HG03460 (cell line): ENCODE results near the gene RAI1.

ENCODE experiments used
- ATAC-seq: cut with Tn5 transposase; IDR thresholded peaks from one replicate; pipeline ENCODE4 v1.9.1; 2021; ENCODE audit not compliant: unreplicated experiment

Gene RAI1

DNA sequence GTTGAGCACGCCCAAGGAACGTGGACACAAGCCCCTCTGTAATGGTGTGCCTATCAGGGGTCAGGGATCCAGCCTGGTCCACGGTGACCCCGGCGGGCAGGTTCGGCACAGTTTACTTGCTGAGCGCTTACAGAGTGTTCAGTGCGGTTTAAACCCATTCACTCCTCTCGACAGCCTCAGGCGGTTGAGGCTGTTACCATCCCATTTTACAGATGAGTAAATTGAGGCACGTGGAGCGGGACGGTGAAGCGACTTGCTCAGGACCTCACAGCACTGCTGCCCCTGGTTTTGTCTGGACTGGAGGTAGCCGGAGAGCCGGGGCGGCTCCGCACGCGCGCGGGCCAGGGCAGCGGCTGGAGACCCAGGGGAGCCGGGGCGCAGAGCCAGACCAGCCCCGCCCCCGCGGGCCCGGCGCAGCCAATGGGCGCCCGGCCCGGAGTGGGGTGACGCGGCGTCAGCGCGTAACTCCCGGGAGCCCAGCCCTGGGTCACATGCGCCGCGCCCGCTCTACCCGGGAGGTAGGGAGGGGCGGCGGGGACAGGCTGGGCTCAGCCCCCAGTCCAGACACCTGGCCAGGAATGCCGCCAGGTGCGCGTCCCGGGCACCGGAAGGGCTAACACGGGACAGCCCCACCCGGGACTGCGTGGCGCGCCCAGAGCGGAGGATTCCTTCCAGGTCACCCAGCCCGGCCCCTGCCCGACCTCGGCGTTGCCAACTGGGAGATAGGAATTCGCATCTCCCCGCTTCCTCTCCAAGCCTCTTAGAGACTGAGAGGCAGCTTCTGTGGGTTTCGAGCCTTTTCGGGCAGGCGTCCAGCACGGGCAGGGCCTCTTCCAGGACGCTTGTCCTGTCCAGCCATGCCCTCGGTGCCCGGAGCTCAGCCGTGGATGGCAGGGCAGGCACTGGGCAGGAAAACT lies 158.8 kb downstream of the RAI1 start:
- ATAC-seq = peak; percentile 49

DNA sequence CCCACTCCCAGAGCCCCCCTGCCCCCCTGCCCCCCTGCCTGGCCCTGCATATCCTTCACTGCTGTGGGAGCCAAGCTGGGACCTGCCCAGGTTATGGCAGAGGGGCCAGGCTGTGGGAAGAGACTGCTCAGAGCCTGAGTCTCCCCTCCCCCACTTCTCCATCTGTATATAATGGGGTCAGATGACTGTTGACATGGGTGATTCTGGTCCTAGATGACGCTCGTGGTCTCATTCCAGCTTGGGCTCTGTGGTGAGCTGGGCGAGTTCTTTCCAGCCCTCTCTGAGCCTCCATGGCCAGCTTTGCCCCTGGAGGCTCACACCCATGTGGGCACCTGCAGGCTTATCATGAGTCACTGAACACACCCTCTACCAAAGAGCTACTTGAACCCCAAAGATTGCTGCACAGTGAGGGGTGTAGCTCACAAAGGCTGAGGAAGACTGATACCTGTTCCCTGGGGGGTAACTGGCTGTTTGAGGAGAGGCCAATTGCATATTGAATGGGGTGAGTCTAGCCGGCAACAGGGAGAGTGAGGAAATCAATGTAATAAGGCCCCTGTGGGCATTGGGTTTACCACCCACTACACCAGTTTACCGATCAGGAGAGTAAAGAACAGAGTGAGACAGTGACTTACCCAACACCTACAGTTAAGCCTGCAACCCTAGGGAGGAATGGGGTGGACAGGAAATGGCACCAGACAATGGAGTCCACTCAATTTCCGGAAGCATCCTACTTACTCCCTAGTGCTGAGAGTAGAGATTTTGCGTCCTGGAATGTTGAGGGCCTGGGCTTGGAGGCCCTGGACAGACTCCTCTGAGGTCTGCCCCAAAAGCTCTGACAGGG lies 159.7 kb downstream of the RAI1 start:
- no peak for ATAC-seq

DNA sequence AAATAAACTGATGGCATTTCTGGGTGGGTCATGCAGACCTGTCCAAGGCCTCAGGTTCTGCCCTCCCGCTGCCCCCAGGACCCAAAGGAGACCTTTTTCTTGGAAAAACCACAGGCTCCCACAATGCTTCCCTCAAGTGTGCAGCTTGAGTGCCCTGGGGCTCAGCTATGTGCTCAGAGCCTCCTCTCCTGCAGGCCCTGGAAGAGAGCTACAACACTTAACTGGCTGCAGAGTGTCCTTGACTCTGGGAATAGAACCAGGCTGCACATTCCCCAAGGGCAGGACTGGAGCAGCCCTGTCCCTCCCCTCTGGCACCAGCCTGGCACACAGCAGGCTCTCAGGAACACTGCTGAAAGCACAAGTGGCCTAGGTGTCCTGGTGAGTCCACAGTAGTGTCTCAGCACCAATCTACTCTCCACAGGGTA lies 160.4 kb downstream of the RAI1 start:
- ATAC-seq = no peak

DNA sequence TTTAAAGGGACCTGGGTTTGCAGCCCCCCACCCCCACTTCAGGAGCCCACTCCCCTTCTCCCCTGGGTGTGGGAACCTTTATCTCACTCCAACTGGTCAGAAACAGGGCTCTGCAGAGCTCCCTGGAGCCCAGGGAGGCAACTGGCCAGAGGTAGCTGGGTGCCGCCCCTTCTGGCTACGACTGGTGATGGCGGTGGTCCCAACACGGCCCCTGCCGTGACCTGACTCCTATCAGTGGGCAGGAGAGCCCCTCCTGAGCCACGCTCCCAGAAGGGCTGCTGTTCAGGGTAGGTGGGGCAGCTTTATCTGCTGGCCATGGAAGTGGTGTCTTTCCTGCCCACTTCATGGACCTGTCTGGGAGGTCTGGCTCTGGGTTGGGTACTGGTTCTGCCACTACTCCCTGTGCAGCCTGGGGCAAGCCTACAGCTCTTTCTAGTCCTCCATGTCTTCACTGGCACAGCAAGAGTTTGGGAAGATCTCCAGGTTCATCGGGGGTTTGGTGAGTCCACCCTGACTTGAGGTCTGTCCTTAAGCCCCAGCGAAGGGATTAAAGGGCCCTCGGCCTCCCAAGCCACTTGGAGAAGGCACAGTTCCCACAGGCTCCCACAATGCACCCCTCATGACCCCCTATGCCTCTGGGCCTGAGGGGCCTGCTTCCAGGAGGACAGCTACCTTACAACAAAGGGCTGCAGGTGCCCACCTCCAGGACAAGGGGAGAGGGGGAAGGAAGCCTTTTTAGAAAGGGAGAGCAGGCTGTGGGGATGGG lies 161.0 kb downstream of the RAI1 start:
- ATAC-seq = no peak

DNA sequence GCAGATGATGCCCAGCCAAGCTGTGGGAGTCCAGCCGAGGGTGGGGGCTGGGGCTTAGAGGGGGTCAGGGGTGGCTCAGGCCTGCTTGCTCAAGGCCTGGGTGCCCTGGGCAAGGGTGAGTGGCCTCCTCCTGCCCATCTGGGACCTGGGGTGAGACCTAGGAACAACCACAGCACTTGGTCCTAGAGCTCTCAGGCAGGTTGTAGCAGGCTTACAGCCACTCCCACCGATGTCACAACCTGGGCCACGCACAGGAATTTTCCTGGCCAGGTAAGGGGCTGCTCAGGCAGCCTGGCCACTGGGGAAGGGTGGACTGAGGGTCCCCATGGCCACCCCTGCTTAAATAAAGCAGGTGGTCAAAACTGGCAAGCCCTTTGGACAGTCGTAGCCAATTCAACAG lies 161.8 kb downstream of the RAI1 start:
- no peak for ATAC-seq

DNA sequence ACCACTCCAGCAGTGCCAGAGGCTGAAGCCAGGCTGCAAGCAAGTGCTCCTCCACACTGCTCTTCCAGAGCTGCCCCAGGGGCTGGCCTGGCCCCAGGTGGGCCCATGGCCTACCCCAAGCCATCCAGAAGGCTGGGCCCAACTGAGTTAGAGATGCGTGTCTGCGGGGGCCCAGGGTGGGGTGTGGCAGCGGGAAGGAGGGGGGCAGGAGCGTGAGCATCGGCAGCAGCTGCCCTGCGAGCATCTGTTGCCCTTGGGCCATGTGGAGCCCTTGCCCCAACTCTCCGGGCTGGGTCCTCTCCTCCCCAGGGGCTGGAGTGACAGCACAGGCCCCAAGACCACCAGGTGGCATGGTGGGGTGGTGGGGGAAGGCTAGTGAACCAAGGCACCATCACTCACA lies 162.8 kb downstream of the RAI1 start:
- no peak for ATAC-seq

DNA sequence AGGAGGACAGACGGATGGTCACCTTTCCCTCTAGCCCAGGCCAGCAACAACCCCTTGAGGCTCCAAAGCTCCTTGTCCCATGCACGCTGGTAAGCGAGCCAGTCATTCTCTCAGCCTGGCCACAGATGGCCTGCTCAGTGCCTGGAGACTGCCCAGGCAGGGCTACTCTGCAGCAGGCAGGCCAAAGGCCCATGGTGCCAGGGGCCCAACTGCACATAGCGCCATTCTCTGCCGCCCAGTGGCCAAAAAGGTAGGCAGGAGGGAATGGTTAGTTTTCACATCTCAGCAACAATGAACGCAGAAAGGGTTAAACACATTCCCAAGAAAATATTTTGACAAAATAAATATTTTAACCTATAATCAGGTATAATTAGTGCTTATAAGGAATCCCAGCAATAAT lies 163.2 kb downstream of the RAI1 start:
- ATAC-seq = no peak

DNA sequence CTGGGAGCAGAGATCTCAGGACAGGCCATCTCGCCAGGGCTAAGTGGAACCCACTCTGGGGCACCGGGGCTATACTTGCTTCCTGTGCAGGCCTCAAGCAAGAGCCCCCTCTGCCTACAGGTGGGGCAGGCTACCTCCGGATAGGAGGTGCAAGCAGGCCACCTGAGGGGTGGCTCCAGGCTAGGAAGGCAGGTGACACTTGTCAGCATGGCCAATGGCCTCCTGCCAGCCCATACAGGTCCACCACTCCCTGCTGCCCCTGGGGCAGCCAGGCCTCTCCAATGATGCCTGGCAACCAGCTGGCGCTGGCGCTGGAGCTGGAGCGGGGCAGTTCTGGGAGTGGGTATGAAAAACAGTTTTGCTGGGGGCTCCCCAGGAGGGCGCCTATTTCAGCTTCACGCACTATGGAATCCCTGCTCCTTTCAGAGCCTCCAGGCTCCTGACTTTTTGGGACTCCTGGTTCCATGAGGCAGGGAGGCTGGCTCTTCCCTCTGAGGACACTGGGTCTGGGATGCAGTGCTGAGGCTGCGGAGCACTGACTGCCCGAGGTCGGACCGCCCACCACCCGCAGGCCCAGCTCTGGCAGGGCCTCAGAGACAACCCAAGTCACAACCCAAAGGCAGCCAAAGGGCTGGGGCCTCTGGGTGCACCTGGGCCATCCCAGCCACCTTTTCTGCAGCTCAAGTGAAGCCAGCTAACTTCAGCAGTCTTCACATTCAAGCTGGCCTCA lies 164.0 kb downstream of the RAI1 start:
- no peak for ATAC-seq

DNA sequence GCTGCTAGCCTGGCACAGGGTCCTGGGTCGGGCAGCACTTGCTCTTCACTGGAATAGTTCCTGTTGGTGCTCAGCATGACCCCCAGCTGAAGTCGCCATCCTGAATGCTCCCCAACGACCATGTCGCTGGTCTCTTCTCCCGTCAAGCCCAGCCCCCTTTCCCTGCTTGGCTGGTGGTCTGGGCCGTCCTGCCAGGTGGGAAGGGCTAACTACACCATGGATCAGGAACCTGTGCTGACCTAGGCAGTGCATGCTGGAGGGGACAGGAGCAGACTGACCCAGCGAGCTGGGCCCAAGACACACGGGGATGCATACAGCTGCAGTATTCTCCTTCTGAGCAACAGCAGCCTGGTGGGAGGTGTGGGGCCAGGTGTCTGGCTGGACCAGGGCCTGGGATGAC lies 164.7 kb downstream of the RAI1 start:
- ATAC-seq = no peak

DNA sequence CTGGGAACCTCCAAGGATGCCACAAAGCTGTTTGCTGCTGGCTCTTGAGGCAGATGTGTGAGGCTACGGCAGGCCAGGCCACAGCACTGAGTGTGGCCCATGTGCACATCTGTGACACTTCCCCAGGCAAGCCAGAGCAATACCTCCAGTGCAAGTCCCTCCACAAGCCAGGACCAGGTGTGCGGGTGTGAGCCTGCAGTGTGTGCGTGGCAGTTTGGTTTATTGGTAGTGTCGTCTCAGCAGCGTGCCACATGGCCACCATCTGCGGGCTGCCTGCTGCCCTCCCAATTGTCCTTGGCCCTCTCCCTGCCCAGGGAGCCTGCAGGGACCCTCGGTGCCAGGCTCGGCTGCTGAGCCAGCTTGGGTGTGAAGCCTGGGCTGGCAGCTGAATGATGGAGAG lies 165.4 kb downstream of the RAI1 start:
- no peak for ATAC-seq

DNA sequence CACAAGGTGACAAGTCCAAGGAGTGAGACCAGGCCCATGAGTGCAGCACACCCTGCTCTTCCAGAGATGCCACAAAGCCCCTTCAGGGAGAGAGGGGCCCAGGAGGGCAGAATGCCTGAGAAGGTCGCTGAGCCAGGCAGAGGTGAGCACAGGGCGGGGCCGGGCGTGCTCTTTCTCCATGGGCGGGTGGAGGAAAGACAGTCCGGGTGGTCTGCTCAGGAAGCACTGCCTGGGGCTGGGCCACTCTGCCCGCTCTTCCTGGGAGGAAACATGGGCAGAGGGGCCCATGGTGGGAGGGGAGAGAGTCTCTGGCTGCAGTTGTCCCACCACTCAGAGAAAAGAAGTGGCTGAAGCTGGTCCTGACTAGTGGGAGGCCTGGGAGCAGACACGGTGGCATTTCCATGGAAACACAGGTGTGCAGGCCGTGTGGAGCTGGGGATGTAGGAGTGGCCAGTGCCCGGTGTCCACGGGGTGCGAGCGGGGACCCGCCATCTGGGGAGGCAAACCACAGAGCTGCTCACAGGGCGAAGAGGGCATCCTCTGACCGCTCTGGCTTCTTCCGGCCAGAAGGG lies 165.9 kb downstream of the RAI1 start:
- ATAC-seq = no peak

DNA sequence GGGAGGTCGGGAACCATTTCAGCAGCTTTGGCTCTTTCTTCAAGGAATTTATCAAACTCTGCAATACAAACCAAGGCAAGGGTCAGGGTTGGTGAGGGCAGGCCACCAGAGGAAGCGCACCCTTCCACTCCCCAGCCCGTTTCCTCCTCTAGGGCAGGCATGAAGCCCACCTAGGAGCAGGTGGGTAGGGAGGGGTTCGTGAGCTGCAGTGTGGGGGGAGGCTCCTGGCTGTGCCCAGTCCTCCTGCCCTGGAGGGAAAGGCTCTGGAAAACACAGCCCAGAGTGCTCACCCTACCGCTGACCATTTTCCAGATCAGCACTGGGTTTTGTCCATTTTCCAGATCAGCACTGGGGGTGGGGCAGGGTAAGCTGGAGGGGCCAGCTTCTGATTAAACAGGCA lies 166.5 kb downstream of the RAI1 start:
- ATAC-seq = no peak

DNA sequence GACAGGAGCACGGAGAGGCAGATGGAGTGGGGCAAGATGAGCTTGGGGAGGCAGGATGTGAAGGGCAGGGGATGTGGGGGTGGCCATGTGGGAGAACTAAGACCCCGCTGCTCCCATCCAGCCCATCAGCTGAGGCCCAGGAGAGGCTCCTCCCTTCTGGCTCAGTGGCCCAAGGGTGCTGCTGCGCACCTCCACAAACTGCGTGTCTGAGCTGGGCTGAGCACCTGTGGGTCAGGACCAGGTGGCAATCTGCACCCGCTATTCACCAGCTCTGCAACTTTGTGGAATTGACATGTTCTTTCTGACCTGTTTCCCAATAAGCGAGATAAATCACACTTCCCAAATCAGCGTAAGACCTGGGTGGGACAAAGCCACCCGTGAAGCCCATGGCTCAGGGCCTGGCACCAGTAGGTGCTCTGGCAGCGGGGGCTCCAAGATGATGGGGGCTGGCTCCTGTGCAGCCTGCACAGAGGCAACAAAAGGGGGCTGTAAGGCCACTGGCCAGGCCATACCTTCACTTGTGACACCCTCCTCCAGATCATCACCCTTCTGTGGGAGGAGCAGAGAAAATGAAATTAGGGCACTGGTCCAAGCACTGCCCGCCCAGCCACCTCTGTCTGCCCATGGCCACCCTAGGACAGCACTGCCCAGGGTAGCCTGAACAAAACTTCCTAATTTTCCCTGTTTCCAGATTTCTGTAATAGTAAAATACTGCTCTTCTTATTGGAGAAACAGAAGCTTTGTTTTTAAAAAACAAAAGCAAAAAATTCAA lies 167.2 kb downstream of the RAI1 start:
- no peak for ATAC-seq

DNA sequence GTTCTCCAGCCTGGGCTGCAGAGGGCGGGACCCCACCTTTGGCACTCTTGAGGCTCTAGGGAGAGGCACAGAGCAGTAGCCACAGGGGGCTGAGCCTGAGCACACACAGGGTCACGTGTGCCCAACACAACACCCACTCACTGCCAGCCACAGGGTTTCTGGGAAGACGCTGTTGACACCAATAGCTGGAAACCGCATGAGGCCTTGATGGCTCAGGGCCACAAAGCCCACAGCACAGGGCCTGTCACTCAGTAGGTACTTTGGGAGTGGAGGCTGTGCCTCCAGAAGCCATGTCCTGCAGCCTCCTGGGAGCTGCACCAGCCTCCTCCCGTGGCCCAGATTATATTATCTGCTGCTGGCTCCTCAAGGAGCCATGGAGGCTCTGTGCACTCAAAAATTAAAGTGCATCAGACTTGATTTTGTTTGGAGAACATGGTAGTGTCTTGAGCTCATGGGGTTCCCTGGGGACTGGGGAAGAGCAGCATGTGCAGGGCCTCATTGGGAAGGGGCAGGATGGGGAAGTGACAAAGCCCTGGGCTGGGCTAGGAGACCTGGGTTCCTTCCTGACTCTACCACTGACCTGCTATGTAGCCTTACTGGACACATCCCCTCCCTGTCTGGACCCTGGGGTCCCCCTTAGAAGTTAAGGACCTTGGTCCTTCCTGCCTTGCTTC lies 168.0 kb downstream of the RAI1 start:
- ATAC-seq = no peak

DNA sequence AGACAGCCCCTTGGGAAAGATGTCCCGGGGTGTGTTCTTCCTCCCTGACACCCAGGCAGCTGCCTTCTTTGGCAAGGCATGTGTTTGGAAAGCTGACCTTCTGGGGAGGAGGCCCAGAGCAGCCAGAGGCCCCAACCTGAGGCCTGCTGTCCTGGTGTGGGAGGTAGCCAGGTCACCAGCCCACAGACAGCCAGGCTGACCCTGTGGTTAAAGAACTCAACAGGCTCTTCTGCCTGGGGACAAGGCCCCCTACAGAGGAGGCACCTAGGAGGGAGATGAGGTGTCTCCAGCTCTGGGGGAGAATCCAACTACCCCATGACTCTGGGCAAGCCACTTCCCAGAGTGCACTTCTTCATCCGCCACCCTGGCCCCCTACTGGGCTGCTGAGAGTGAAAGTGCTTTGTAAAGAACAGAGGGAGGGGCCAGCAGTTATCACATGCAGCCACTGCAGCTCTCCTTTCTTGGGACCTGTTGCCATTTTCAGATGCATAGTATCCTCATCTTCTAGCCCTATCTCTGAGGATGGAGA lies 168.7 kb downstream of the RAI1 start:
- ATAC-seq = no peak

DNA sequence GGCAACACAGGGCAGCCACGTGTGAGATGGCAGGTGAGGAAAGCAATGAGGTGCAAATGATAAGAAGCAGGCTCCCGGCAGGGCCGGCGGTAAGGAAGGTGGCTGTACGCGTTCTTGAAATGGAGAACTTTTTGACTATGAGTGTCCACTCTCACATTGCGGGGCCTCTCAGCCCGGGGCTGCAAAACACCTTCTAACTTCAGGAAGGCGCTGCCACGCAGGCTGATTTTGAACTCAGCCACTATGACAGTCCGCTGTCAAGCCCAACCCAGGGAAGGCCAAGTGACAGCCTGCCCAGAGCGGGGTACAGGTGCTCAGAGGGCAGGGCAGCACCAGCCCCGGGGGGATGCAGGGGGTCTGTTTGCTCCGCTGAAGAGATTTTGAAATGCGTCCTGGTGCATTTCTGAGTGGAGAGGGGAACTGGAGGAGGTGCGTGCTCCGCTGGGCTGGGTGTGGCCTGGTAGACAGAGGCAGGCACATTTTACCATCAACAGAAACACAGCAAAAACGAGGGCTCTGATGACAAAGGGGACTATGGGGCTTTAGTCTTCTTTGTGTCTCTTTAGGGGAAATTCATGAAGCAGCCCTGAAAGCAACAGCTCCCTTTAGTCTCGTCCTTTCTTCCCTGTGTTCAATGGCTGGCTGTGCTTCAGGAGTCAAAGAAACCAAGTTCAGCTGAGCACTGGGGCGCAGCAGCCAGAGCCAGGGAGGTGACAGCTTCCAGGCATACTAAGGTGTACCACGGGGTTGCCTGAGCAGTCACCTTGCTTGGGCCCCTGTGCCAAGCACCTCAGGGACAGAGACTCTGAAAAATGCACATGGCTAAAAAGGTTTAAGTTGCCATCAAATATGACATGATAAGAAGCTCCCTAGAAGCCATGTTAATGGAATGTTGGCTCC lies 170.1 kb downstream of the RAI1 start:
- ATAC-seq = no peak

DNA sequence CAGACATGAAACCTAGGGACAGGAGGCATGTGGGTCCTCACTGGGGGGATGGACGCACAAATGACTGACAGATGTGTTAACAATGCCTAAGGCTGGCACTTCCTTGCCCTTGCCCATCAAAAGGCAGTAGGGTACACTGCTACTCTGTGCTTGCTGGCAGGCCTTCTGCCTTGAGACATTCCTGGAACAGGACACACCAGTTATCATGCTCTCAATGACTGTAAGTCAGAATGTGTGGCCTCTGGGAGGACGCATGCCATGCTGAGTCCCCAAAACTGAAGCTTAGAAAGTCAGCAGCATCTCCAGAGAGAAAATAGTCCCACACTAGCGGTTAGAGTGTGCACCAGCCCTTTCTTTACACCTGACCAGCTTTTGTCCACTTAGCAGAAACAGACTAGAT lies 171.7 kb downstream of the RAI1 start:
- ATAC-seq = no peak
